Right kidney (tissue), 1 donor: Measurements from ENCODE around the gene EXOC4.
"Not testable (repeated sequence)": the region's sequence is repeated elsewhere in the genome, so short reads cannot be mapped to it uniquely, and the experiment has no call there.

ENCODE experiments used
- DNase-seq: peaks from one replicate; pipeline ENCODE4 v3.0.0-alpha.2; 2016

EXOC4 gene

DNA sequence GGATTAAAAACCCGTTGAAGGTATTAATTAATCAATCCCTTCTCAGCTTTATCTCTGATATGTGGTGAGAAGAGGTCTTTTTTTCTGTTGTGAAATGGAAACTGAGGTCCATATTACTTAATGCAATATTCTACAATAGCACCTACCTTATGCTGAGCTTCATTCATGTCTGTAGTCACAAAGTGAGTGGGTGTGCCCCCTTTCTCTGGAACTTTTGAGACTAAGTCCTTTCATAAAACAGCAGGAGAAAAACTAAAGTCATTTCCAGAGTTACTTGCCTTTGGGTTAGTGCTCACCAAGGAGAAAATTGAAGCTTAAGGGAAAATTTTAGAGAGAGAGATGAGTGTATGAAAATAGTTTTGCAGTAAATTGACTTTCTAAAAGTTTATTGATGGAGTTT lies 61.2 kb downstream of the EXOC4 start:
- no peak for DNase-seq

- DNase-seq: no peak
These were observed 62.6 kb downstream of the EXOC4 start for GRCh38 chr7:133315332-133316040.

- no peak for DNase-seq
These were observed 67.0 kb downstream of the EXOC4 start for GRCh38 chr7:133319842-133320241.

GRCh38 chr7:133320891-133321290 lies 68.0 kb downstream of the EXOC4 start:
- DNase-seq: no peak

DNA sequence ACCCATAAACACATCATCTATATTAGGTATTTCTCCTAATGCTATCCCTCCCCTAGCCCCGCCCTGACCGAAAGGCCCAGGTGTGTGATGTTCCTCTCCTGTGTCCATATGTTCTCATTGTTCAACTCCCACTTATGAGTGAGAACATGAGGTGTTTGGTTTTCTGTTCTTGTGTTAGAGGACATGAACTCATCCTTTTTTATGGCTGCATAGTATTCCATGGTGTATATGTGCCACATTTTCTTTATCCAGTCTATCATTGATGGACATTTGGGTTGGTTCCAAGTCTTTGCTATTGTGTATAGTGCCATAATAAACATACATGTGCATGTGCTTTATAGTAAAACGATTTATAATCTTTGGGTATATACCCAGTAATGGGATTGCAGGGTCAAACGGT lies 68.5 kb downstream of the EXOC4 start:
- DNase-seq: not testable (repeated sequence)

GRCh38 chr7:133326745-133327144 lies 73.9 kb downstream of the EXOC4 start:
- not testable (repeated sequence) for DNase-seq

DNA sequence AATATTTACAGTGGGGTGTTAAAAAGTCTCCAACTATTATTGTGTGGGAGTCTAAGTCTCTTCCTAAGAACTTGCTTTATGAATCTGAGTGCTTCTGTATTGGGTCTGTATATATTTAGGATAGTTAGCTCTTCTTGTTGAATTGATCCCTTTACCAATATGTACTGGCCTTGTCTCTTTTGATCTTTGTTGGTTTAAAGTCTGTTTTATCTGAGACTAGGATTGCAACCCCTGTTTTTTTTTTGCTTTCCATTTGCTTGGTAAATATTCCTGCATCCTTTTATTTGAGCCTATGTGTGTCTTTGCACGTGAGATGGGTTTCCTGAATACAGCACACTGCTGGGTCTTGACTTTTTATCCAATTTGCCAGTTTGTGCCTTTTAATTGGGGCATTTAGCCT lies 75.1 kb downstream of the EXOC4 start:
- not testable (repeated sequence) for DNase-seq

- DNase-seq: no peak
These were observed 77.2 kb downstream of the EXOC4 start for GRCh38 chr7:133330085-133330484.

DNA sequence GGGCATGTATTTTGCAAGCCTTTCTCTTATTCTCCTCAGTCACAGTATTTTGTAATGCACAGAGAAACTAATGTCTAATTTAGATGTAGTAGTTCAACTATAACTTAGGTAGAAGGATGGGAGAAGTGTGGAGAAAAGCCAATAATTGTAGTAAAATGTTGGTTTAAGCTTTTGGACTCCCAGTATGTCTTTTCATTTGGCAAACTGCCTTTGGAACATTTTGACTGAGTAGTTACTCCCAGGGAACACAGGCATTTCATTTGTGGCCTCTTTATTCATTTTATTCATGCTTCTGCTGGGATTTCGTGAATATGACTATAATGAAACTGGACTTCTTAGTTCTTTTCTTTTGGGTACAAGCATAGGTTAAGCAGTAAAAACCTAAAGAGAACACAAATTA lies 79.0 kb downstream of the EXOC4 start:
- no peak for DNase-seq

- DNase-seq: no peak
These were observed 86.9 kb downstream of the EXOC4 start for GRCh38 chr7:133339772-133340171.

- no peak for DNase-seq
These were observed 91.4 kb downstream of the EXOC4 start for GRCh38 chr7:133344275-133344674.

- no peak for DNase-seq
These were observed 93.0 kb downstream of the EXOC4 start for GRCh38 chr7:133345690-133346421.

GRCh38 chr7:133348250-133348649 lies 95.4 kb downstream of the EXOC4 start:
- no peak for DNase-seq

- DNase-seq: no peak
These were observed 96.2 kb downstream of the EXOC4 start for GRCh38 chr7:133349101-133349500.

- no peak for DNase-seq
These were observed 99.6 kb downstream of the EXOC4 start for GRCh38 chr7:133352430-133352829.

GRCh38 chr7:133353775-133354174 lies 100.9 kb downstream of the EXOC4 start:
- DNase-seq: no peak

DNA sequence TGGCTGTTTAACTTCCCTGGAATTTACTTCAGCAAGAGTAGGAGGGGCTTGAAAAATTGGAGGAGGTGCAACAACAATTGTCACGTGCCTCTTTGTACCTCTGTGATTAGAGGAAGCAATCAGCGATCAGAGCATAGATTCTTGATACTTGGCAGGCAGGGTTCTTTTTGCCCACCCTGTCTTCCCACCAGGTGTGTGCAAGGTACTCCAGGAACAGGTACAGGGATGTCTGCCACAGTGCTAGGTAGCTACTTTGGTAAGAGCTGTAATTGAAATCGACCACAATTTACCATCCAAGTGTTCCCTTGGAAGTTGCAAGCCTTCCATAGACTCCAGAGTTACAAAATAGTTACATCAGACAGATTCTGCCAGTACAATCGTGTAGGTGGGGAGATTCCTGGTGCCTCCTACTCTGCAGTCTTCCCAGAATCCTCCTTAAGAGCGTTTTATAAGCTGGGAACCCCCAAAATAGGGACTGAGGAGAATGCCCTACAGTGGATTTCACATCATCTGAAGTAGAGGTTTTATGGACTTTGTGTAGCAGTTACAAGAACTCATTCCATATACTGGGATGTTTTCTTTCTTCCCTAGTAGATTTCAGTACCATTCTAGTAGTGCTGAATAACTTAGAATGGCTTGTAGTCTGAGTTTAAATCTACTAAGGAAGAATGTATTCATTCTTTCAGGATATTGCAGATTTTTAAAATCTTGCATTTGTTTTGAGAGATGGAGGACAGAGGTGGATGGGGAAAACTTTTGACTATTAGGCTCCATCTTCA lies 101.9 kb downstream of the EXOC4 start:
- no peak for DNase-seq

- no peak for DNase-seq
These were observed 102.4 kb downstream of the EXOC4 start for GRCh38 chr7:133355325-133355708.

DNA sequence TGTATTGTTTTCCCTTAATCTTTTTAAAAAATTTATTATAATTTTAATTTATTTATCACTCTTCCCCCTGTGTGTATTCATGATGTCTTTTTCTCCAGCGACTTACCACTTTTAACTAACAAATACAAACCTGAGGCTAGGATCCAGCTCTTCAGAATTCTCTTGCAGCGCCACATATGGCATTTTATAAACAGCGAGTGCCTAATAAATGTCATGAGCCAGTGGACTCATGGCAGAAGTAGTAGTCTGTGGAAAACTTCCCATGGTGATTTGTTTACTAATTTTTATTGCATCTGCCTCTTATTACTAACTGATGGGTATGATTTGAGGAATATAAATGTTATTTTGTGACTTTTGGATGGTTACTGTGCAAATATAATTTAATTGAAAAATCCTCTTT lies 102.9 kb downstream of the EXOC4 start:
- no peak for DNase-seq

- DNase-seq: no peak
These were observed 105.8 kb downstream of the EXOC4 start for GRCh38 chr7:133358708-133359107.

- DNase-seq: no peak
These were observed 106.6 kb downstream of the EXOC4 start for GRCh38 chr7:133359449-133359848.

- no peak for DNase-seq
These were observed 107.3 kb downstream of the EXOC4 start for GRCh38 chr7:133360201-133360600.

DNA sequence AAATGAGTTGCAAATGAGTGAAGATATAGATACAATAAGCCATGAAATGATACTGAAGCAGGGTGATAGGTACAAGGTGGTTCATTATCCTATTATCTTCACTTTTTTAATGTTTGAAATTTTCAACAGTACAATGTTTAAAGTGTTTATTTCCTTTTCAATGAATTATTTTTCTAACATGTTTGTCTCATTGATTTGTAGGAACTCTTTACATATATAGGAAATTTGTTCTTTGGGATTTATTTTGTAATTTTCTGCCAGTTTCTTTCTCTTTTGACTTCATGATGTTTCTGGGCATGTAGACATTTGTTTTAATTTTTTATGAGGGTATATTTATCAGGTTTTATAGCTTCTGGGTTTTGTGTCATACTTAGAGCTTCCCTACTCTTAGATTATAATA lies 108.9 kb downstream of the EXOC4 start:
- DNase-seq: no peak
